ENCODE data around the gene CAMTA1.

DNA sequence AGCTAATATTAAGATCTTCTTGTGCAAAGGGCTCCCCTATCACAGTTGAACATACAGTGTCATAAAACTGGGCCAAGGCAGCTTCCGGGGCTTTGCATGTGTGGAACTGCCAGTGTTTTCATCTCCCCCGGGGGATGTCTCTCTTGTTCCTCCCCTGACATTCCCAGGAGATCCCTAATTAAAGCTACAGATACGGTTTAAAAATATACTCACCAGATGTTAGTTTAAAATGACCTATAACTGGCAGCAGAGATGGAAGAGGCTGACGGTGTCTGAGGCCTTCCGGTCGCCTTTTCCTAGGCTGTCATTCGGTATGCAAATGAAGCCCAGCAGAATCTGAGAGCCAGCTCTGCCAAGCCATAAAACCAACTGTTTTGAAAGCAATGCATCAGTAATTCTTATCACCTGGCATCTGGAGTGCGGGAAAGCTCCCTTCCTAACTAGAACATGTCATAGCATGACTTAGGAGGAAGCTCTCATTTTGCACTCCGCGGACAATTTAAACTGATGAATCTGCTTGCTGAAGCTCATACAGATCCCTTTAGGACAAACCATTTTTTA, 549.3 kb downstream of the CAMTA1 start:
- no peak for TF ChIP-seq POLR2AphosphoS5 (IDR thresholded peaks at IDR 0.05)
- no peak for TF ChIP-seq CTCF (IDR thresholded peaks at IDR 0.05)
- no peak for TF ChIP-seq POLR2A (IDR thresholded peaks at IDR 0.05)

Measured in upper lobe of left lung (tissue), 4 donors.